ENCODE data around the gene ATP5IF1. TPM values are rescaled to one million over a fixed set of nuclear protein-coding genes. Genes with fewer than 3 reads are reported as not detected.

Gene ATP5IF1
- total RNA-seq, 1 donor: 51.8 TPM

DNA sequence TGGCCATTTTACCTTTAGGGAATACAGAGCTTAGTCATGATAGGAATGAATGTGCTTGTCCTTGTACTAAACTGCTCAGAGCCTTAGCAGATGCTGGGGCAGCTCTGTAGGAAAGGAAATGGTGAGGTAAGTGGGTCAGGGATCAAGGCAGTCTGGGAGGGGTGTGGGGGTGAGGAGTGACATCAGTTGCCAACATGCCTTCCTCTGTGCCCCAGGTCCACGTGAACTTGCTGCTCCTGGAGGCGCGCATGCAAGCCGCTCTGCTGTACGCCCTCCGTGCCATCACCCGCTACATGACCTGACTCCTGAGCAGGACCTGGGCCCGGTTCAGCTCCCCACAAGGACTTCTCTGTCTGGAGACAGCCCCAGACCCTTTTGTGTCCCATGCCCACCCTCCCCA is 44.6 kb downstream of the ATP5IF1 start:
- TF ChIP-seq CTCF (IDR thresholded peaks at IDR 0.05; ENCODE audit: extremely low read depth, low read depth, low read length): no peak
- no peak overlapping the region for H3K4me2 ChIP-seq (ENCODE audit: insufficient read depth, low read length)
- DNase-seq (ENCODE audit: insufficient read length, low spot score, missing footprints): no peak
- no peaks in the 10 kb centered on the region for H3K9me3 ChIP-seq (ENCODE audit: low read depth, low read length)
- peaks cover 3% of the 10 kb centered on the region for H3K79me2 ChIP-seq (ENCODE audit: insufficient read depth, low read length)
- no peak overlapping the region for H2AFZ ChIP-seq (ENCODE audit: low read length)
- peaks cover 50% of the 10 kb centered on the region for H3K36me3 ChIP-seq (ENCODE audit: insufficient read depth, low read length)
- peaks cover 8% of the 10 kb centered on the region for H4K20me1 ChIP-seq (ENCODE audit: insufficient read depth, low read length)
- H3K27me3 ChIP-seq (ENCODE audit: insufficient read depth, low read length): no peaks in the 10 kb centered on the region
- no peaks in the 10 kb centered on the region for H3K4me1 ChIP-seq (ENCODE audit: insufficient read depth, low read length)
- H3K4me3 ChIP-seq (ENCODE audit: insufficient read depth, low read length): no peak overlapping the region
- no peak overlapping the region for H3K27ac ChIP-seq (ENCODE audit: low read depth, low read length)

GRCh38 chr1:28280977-28281381 is 45.1 kb downstream of the ATP5IF1 start:
- H3K27ac ChIP-seq (ENCODE audit: low read depth, low read length): no peak overlapping the region
- H3K79me2 ChIP-seq (ENCODE audit: insufficient read depth, low read length): peaks cover 3% of the 10 kb centered on the region
- no peak overlapping the region for H2AFZ ChIP-seq (ENCODE audit: low read length)
- no peaks in the 10 kb centered on the region for H3K27me3 ChIP-seq (ENCODE audit: insufficient read depth, low read length)
- DNase-seq (ENCODE audit: insufficient read length, low spot score, missing footprints): no peak
- no peaks in the 10 kb centered on the region for H3K9me3 ChIP-seq (ENCODE audit: low read depth, low read length)
- no peak overlapping the region for H3K4me3 ChIP-seq (ENCODE audit: insufficient read depth, low read length)
- TF ChIP-seq CTCF (IDR thresholded peaks at IDR 0.05; ENCODE audit: extremely low read depth, low read depth, low read length): no peak
- H3K4me1 ChIP-seq (ENCODE audit: insufficient read depth, low read length): no peaks in the 10 kb centered on the region
- peaks cover 50% of the 10 kb centered on the region for H3K36me3 ChIP-seq (ENCODE audit: insufficient read depth, low read length)
- no peak overlapping the region for H3K4me2 ChIP-seq (ENCODE audit: insufficient read depth, low read length)
- peaks cover 8% of the 10 kb centered on the region for H4K20me1 ChIP-seq (ENCODE audit: insufficient read depth, low read length)

GRCh38 chr1:28281608-28282425 is 45.9 kb downstream of the ATP5IF1 start:
- TF ChIP-seq CTCF (IDR thresholded peaks at IDR 0.05; ENCODE audit: extremely low read depth, low read depth, low read length): no peak
- H2AFZ ChIP-seq (ENCODE audit: low read length): no peak overlapping the region
- no peak overlapping the region for H3K27ac ChIP-seq (ENCODE audit: low read depth, low read length)
- no peak for DNase-seq (ENCODE audit: insufficient read length, low spot score, missing footprints)
- H3K79me2 ChIP-seq (ENCODE audit: insufficient read depth, low read length): peaks cover 3% of the 10 kb centered on the region
- no peaks in the 10 kb centered on the region for H3K9me3 ChIP-seq (ENCODE audit: low read depth, low read length)
- peaks cover 50% of the 10 kb centered on the region for H3K36me3 ChIP-seq (ENCODE audit: insufficient read depth, low read length)
- H3K4me2 ChIP-seq (ENCODE audit: insufficient read depth, low read length): no peak overlapping the region
- peaks cover 8% of the 10 kb centered on the region for H4K20me1 ChIP-seq (ENCODE audit: insufficient read depth, low read length)
- no peak overlapping the region for H3K4me3 ChIP-seq (ENCODE audit: insufficient read depth, low read length)
- H3K27me3 ChIP-seq (ENCODE audit: insufficient read depth, low read length): no peaks in the 10 kb centered on the region
- no peaks in the 10 kb centered on the region for H3K4me1 ChIP-seq (ENCODE audit: insufficient read depth, low read length)

All from osteoblast (primary cell).